Astrocyte (in vitro differentiated cells and primary cell): ENCODE measurements around the gene CCDC102A. TPM values are rescaled to one million over a fixed set of nuclear protein-coding genes. Genes with fewer than 3 reads are reported as not detected.

Experiments
- DNase-seq: peaks from one replicate; pipeline ENCODE4 v3.0.0-alpha.2; 2010; ENCODE audit warnings: low read depth
- FAIRE-seq: peaks from 2 replicates; lab custom pipeline; 2011; peaks lifted over from hg19 to GRCh38; lab: Jason Lieb, UNC
- H2AFZ ChIP-seq: 2 replicates; pipeline ENCODE4 v1.6.0; 2012; ENCODE audit warnings: low read depth, low read length, inconsistent platforms
- H3K27ac ChIP-seq: 2 replicates; pipeline ENCODE4 v1.5.1; 2011; ENCODE audit warnings: low read depth, low read length, inconsistent platforms
- H3K27me3 ChIP-seq: 2 replicates; pipeline ENCODE4 v1.6.0; 2011; ENCODE audit warnings: low read length, inconsistent platforms; ENCODE audit not compliant: insufficient read depth
- H3K36me3 ChIP-seq: 2 replicates; pipeline ENCODE4 v1.5.1; 2011; ENCODE audit warnings: low read length, inconsistent platforms; ENCODE audit not compliant: insufficient read depth
- H3K4me1 ChIP-seq: 2 replicates; pipeline ENCODE4 v1.5.1; 2011; ENCODE audit warnings: low read length, inconsistent platforms; ENCODE audit not compliant: insufficient read depth
- H3K4me2 ChIP-seq: 2 replicates; pipeline ENCODE4 v1.6.0; 2012; ENCODE audit warnings: low read length, inconsistent platforms
- H3K4me3 ChIP-seq: 2 replicates; pipeline ENCODE4 v1.5.1; 2011; ENCODE audit warnings: low read depth, mild to moderate bottlenecking, low read length, inconsistent platforms; ENCODE audit not compliant: insufficient read depth
- H3K79me2 ChIP-seq: 2 replicates; pipeline ENCODE4 v1.6.0; 2012; ENCODE audit warnings: mild to moderate bottlenecking, low read length, inconsistent platforms; ENCODE audit not compliant: insufficient read depth
- H3K9ac ChIP-seq: 2 replicates; pipeline ENCODE4 v1.6.0; 2012; ENCODE audit warnings: mild to moderate bottlenecking, low read length, inconsistent platforms
- H3K9me3 ChIP-seq: 2 replicates; pipeline ENCODE4 v1.5.1; 2012; ENCODE audit warnings: low read depth, mild to moderate bottlenecking, low read length, inconsistent platforms; ENCODE audit not compliant: insufficient read depth
- H4K20me1 ChIP-seq: 2 replicates; pipeline ENCODE4 v1.6.0; 2012; ENCODE audit warnings: low read length, inconsistent platforms; ENCODE audit not compliant: insufficient read depth
- H3K27ac Mint-ChIP-seq: one replicate; pipeline ENCODE4 v1.8.0; 2021; ENCODE audit warnings: mild to moderate bottlenecking, mixed read lengths; ENCODE audit not compliant: unreplicated experiment
- H3K27me3 Mint-ChIP-seq: one replicate; pipeline ENCODE4 v1.8.0; 2021; ENCODE audit warnings: low read depth, mixed read lengths; ENCODE audit not compliant: unreplicated experiment
- H3K36me3 Mint-ChIP-seq: one replicate; pipeline ENCODE4 v1.8.0; 2021; ENCODE audit warnings: low read depth, mixed read lengths; ENCODE audit not compliant: unreplicated experiment
- H3K4me1 Mint-ChIP-seq: one replicate; pipeline ENCODE4 v1.8.0; 2021; ENCODE audit warnings: low read depth, mixed read lengths; ENCODE audit not compliant: unreplicated experiment
- H3K4me3 Mint-ChIP-seq: one replicate; pipeline ENCODE4 v1.8.0; 2021; ENCODE audit warnings: mild to moderate bottlenecking, moderate library complexity, mixed read lengths; ENCODE audit not compliant: unreplicated experiment
- H3K9me3 Mint-ChIP-seq: one replicate; pipeline ENCODE4 v1.8.0; 2021; ENCODE audit warnings: mild to moderate bottlenecking, mixed read lengths; ENCODE audit not compliant: unreplicated experiment
- EZH2 ChIP-seq: IDR thresholded peaks from 2 replicates; pipeline ENCODE4 v1.6.1; 2012; ENCODE audit warnings: mild to moderate bottlenecking, low read length, inconsistent platforms; ENCODE audit not compliant: insufficient read depth
- total RNA-seq: library from RNA; stranded (reverse); gene quantifications from 2 replicates; pipeline ENCODE4 v1.2.1, GENCODE V29; 2021
- TF ChIP-seq, protein P1 (sequence below): IDR thresholded peaks from 2 replicates; pipeline ENCODE4 v1.5.1; 2011; ENCODE audit warnings: low read depth, mild to moderate bottlenecking, inconsistent platforms, low read length, moderate library complexity; ENCODE audit not compliant: insufficient read depth

CCDC102A gene
- total RNA-seq, 1 donor from 2014 or later = 8.8 TPM

DNA sequence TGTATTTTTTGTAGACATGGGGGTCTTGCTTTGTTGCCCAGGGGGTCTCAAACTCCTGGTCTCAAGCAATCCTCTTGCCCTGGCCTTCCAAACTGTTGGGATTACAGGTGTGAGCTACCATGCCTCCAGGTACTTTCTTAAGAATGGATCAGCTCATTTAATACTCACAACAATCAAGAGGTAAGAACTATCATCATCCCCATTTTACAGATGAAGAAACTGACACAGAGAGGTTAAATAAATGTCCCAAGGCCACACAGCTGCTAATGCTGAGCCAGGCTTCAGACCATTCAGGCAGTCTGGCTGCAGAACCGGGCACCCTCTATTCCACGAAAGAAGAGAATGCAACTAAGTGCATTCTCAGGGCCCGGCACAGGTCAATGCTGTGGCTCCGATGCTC is 22.0 kb downstream of the CCDC102A start:
- no peaks in the 10 kb centered on the region for H3K79me2 ChIP-seq
- H3K4me3 ChIP-seq = no peak overlapping the region
- Mint-ChIP-seq H3K9me3 (no peaks in the 10 kb centered on the region), H3K27ac (no peak overlapping the region), H3K36me3 (peaks cover 15% of the 10 kb centered on the region), H3K4me3 (no peak overlapping the region), H3K27me3 (peaks cover 5% of the 10 kb centered on the region), H3K4me1 (peaks cover 2% of the 10 kb centered on the region)
- TF ChIP-seq, protein P1, sequence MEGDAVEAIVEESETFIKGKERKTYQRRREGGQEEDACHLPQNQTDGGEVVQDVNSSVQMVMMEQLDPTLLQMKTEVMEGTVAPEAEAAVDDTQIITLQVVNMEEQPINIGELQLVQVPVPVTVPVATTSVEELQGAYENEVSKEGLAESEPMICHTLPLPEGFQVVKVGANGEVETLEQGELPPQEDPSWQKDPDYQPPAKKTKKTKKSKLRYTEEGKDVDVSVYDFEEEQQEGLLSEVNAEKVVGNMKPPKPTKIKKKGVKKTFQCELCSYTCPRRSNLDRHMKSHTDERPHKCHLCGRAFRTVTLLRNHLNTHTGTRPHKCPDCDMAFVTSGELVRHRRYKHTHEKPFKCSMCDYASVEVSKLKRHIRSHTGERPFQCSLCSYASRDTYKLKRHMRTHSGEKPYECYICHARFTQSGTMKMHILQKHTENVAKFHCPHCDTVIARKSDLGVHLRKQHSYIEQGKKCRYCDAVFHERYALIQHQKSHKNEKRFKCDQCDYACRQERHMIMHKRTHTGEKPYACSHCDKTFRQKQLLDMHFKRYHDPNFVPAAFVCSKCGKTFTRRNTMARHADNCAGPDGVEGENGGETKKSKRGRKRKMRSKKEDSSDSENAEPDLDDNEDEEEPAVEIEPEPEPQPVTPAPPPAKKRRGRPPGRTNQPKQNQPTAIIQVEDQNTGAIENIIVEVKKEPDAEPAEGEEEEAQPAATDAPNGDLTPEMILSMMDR = no peak
- TF ChIP-seq EZH2 = no peak
- no peak overlapping the region for H2AFZ ChIP-seq
- H3K36me3 ChIP-seq = no peaks in the 10 kb centered on the region
- H3K9me3 ChIP-seq = no peaks in the 10 kb centered on the region
- no peak overlapping the region for H3K4me2 ChIP-seq
- H3K9ac ChIP-seq = no peak overlapping the region
- FAIRE-seq (no peak), DNase-seq (no peak)
- peaks cover 5% of the 10 kb centered on the region for H4K20me1 ChIP-seq
- H3K4me1 ChIP-seq = no peaks in the 10 kb centered on the region
- H3K27me3 ChIP-seq = no peaks in the 10 kb centered on the region
- H3K27ac ChIP-seq = no peak overlapping the region

DNA sequence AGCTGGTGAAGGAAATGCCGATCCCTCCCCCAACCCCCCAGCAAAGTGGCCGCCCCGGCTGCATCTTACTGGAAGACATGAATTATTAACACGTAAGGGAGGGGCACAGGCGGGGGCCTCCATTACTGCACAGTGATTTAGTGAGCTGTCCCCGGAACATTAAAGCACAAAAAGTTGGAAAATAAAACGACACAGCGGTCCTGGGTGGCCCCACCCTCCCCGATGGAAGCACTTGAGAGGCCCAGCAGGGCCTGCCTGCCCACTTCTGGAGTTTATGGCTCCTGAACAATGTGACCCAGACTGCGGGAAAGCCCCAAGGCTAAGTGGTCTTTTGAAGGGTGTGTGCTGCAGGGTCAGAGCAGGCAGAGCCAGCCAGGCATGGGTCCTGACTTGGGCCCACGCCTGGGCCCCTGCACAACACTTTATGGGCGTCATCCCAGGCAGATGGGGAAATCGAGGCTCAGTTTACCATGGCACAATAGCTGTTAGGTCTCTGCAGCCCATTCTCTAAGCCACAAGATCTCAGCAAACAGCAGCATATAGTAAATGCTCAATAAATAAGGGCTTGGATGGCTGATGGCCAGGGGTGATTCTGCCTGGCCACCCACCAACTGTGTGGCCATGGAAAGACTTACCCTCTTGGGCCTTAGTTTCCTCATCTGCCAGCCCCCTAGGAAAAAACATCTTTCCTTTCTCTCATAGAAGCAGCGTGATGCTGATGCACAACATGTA is 22.8 kb downstream of the CCDC102A start:
- FAIRE-seq = no peak
- no peaks in the 10 kb centered on the region for H4K20me1 ChIP-seq
- H3K9ac ChIP-seq = no peak overlapping the region
- no peak for TF ChIP-seq EZH2
- TF ChIP-seq, protein P1 = no peak
- no peak overlapping the region for H3K4me3 Mint-ChIP-seq
- no peak overlapping the region for H3K27ac ChIP-seq
- H3K4me1 ChIP-seq = no peaks in the 10 kb centered on the region
- peaks cover 12% of the 10 kb centered on the region for H3K36me3 Mint-ChIP-seq
- no peak overlapping the region for H2AFZ ChIP-seq
- H3K36me3 ChIP-seq = no peaks in the 10 kb centered on the region
- no peaks in the 10 kb centered on the region for H3K79me2 ChIP-seq
- H3K27me3 Mint-ChIP-seq = peaks cover 7% of the 10 kb centered on the region
- no peaks in the 10 kb centered on the region for H3K27me3 ChIP-seq
- H3K27ac Mint-ChIP-seq = no peak overlapping the region
- H3K9me3 ChIP-seq = no peaks in the 10 kb centered on the region
- H3K4me1 Mint-ChIP-seq = peaks cover 2% of the 10 kb centered on the region
- no peak overlapping the region for H3K4me2 ChIP-seq
- H3K9me3 Mint-ChIP-seq = no peaks in the 10 kb centered on the region
- no peak overlapping the region for H3K4me3 ChIP-seq
- DNase-seq = no peak

DNA sequence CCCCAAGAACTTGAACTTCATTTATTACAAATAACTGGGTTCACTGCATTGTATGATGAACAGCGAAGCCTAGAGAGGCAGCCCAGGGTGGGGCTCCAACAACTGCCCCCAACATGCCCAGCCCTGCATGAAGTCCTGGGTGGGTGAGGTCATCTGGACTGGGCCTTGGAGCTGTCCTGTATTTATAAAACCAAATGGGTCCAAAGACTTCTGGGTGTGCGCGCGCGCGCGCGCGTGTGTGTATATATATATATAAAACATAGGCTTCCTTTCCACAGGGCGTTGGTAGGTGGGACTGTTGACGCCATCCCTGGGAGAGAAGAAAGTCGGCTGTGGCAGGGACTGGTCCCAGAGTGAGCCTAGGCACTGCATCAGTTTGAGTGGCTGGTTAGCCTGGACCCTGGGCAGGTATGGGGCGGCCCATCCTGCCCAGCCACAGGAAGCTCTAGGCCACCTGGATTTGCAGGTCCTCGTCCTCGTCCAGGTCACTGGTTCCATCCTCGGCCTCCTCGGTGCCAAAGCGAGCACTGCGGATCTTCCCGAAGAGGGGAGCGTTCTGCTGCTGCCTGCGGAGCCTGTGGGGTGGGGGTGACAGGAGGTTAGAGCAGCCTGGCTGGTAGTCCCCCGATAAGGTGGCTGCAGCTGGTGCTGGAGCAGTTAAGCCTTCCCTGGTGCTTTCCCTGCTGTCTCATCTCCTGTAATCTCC is 23.9 kb downstream of the CCDC102A start:
- no peak overlapping the region for H3K4me3 Mint-ChIP-seq
- no peak overlapping the region for H3K4me3 ChIP-seq
- FAIRE-seq (no peak), DNase-seq (no peak)
- H3K4me1 ChIP-seq = no peaks in the 10 kb centered on the region
- H3K4me2 ChIP-seq = no peak overlapping the region
- no peak overlapping the region for H2AFZ ChIP-seq
- H3K36me3 Mint-ChIP-seq = peaks cover 9% of the 10 kb centered on the region
- peak overlapping the region; percentile 53 for H3K27ac Mint-ChIP-seq
- H3K9ac ChIP-seq = no peak overlapping the region
- H4K20me1 ChIP-seq = no peaks in the 10 kb centered on the region
- H3K9me3 Mint-ChIP-seq = no peaks in the 10 kb centered on the region
- H3K9me3 ChIP-seq = no peaks in the 10 kb centered on the region
- no peak for TF ChIP-seq EZH2
- TF ChIP-seq, protein P1 = no peak
- no peaks in the 10 kb centered on the region for H3K79me2 ChIP-seq
- H3K4me1 Mint-ChIP-seq = peaks cover 2% of the 10 kb centered on the region
- no peaks in the 10 kb centered on the region for H3K36me3 ChIP-seq
- H3K27ac ChIP-seq = no peak overlapping the region
- H3K27me3 ChIP-seq = no peaks in the 10 kb centered on the region
- peaks cover 7% of the 10 kb centered on the region for H3K27me3 Mint-ChIP-seq
